Subcutaneous adipose tissue (tissue), 4 donors: ENCODE results near the gene CECR2. TPM values are rescaled to one million over a fixed set of nuclear protein-coding genes. Genes with fewer than 3 reads are reported as not detected.

Source experiments
- total RNA-seq, 4 donors: library from RNA; depleted of rRNA; stranded (reverse); fragments of >200 nt; gene quantifications; one replicate each; pipeline ENCODE4 v1.1.0, GENCODE V29; 2016
- TF ChIP-seq, protein P1 (sequence below): fragments of 450-650 bp; IDR thresholded peaks from one replicate; pipeline ENCODE4 v1.5.1; 2016; ENCODE audit warnings: low read depth, mild to moderate bottlenecking, control low read depth, antibody characterized with exemption, moderate library complexity

CECR2 gene
- total RNA-seq, 4 donors from 2014 or later, result 0.16 to 1.7 (median 0.44) TPM; not detected in 1

DNA sequence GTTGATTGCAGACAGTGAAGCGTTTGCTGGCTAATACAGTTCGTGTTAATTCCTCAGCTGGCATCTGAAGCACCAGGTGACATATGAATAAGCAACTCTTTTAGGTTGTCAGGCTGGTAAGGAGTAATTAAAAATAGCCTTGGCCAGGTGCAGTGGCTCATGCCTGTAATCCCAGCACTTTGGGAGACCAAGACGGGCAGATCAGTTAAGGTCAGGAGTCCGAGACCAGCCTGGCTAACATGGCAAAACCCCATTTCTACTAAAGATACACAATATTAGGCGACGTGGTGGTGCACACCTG lies 74.9 kb downstream of the CECR2 start:
- TF ChIP-seq, protein P1, sequence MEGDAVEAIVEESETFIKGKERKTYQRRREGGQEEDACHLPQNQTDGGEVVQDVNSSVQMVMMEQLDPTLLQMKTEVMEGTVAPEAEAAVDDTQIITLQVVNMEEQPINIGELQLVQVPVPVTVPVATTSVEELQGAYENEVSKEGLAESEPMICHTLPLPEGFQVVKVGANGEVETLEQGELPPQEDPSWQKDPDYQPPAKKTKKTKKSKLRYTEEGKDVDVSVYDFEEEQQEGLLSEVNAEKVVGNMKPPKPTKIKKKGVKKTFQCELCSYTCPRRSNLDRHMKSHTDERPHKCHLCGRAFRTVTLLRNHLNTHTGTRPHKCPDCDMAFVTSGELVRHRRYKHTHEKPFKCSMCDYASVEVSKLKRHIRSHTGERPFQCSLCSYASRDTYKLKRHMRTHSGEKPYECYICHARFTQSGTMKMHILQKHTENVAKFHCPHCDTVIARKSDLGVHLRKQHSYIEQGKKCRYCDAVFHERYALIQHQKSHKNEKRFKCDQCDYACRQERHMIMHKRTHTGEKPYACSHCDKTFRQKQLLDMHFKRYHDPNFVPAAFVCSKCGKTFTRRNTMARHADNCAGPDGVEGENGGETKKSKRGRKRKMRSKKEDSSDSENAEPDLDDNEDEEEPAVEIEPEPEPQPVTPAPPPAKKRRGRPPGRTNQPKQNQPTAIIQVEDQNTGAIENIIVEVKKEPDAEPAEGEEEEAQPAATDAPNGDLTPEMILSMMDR, result no peak

DNA sequence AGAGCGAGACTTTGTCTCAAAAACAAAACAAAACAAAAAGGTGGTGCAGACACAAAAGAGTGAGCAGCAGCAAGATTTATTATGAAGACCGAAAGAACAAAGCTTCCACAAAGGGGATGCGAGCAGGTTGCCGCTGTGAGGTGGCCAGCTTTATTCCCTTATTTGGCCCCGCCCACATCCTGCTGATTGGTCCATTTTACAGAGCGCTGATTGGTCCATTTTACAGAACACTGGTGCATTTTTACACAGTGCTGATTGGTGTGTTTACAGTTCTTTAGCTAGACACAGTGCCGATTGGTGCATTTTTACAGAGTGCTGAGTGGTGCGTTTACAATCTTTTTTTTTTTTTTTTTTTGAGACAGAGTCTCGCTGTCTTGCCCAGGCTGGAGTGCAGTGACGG lies 77.4 kb downstream of the CECR2 start:
- TF ChIP-seq, protein P1, result no peak

DNA sequence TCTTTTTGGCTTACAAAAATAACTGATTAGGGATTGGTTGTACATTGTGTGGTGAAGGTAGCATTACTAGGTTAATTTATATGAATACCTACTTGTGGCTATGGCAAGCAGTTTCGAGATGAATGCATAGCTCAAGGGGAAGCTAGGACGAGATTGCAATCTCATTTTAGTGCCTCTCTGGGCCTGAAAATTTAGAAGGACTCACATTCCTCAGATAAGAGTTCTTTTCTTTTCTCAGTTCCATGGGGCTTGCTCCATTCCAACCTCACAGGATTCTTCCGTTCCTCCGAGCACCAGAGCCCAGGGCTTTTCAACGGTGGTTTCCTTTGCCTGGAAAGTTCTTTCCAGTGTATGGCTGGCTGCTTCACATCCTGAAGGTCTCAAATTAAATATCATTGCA lies 82.1 kb downstream of the CECR2 start:
- TF ChIP-seq, protein P1, result no peak

DNA sequence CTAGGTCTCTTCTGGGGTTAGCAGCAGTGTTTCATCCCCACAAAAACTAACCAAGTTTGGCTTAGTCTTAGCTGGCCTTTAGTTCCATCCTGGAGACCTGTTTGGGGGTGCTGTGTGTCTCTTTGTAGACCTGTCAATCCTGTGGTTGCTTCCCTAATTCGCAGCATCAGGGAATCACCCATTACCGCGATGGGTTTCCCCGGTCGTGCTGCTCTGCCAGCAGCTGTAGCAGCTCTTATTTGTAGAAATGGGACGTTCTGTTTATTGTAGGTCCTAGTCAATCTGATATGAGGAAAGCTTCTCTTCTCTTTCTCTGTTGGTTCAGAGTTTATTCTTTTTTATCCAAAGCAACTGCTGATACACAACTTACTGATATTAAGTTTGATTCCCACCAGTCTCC lies 91.6 kb downstream of the CECR2 start:
- TF ChIP-seq, protein P1, result no peak

DNA sequence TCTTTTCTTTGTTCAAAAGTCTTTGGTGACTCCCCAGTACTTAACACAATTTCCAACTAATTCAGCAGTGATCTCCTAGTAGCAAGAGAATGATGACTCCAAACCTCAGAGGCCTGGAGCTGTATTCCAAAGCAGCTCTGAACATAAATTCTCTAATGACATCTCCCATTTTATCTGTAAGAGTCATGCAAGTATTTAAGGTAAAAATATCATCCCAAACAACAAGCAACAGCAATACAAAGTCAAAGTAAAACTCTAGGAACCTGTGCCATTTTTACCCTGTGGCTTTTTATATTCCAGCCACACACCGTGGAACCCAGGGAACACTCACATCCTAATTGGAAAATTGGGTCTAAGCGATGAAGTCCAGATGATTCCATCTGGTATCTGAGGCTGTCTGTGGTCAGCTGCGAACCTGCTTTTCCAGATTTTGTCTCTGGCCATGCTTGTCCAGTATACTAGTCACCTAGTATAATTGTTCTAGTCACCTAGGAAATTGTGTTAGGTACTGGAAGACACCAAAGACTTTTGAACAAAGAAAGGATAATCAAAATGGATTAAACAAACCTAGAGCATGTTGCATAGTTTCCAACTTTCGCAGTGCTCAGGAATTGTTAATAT lies 101.7 kb downstream of the CECR2 start:
- TF ChIP-seq, protein P1, result no peak

DNA sequence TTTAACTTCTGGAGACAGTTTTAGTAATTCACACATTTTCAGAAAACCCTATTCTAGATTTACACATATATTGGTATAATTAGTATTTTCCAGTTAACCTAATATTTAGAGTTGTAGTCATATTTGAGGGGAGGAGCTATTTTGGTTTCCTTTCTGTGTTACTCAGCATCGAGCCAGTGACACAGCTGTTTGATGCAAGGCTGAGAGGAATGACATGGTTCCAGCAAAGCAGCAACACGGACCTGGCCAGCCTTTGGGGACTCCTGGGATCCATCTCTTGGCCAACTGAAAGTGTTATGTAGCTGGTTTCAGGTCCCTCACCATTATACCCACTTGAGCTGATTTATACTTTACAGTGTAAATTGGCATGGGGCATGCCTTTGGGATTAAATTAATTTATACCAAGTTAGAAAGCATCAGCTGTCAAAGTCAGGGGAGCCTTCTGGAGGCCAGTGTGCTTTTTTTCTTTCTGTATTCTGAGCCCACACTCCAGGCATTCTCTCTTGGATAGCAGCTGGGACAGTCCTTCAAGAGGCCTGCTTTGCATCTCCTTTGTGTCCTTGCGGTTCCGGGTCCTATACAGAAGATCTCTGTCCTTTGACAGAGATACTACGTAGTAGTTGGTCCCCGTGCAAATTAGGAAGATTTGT lies 102.8 kb downstream of the CECR2 start:
- TF ChIP-seq, protein P1, result no peak

DNA sequence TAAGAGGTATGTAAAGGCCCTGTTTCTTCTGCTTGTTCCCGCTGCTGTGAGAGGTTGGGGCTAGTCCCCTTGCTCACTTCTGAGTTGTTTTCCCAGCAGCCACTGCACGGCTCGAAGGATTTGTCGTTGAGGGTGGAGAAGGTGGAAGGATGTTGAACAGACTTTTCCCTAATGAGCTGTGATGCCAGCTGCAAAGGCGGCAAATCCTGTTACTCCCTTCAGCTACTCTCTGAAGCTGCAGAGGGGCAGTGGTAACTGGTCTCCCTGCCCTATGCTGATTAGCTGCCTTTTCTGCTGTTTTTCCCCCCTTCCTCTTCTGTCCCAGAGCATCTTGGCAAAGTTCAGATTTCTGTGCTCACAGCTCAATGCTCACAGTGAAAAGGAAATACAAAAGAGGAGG lies 103.7 kb downstream of the CECR2 start:
- TF ChIP-seq, protein P1, result no peak
